ENCODE results near the gene EEFSEC.

EEFSEC gene

DNA sequence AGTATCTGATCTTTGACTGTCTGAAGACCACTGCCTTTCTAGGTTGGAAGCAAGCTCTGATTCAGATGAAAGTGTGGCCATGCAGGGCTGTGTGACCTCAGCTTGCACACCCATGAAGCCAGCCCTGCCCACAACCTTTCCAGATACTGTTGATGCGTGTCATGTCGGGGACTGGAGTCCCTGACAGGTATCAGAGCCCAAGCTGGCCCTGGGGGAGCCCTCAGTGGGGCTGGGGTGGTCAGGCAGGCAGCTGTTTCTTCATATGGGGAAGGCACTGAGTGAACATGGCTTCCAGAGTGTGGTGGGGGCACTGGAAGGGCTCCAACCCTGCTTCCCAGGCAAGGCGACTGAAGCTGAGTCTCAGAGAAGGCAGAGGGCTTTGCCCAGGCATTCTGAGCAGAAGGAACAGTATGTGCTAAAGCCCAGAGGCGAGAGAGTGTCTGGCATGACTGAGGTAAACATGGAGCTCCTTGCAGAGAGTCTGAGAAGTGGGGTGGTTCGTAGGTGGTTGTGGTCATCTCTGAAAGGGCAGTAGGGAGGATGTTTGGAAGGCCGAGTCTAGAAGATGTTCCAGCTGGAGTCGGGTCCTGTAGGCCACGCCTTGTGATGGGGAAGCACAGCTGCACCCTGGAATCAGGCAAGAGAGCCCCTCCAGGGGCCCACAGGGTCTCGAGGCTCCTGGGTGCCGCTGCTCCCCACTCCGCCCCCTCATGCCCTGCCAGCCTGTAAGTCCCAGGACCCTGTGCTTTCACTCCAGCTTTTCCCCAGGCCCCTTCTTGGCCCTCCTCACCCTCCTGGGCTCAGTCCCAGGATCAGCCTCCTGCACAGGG lies 122.2 kb downstream of the EEFSEC start:
- no peak for FAIRE-seq

DNA sequence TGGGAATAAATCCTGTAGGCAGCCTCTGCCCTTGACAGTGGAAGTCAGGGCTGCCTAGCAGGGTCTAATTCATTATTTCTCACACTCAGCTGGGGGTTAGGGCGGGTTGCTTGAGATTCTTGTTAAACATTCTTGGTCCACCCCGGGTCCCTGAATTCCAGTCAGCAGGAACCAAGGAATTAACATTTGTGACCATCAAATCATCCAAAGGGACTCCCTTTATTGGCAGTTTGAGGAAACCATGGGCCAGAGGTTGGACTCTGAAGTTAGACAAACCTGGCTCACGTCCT lies 122.8 kb downstream of the EEFSEC start:
- FAIRE-seq, result no peak

DNA sequence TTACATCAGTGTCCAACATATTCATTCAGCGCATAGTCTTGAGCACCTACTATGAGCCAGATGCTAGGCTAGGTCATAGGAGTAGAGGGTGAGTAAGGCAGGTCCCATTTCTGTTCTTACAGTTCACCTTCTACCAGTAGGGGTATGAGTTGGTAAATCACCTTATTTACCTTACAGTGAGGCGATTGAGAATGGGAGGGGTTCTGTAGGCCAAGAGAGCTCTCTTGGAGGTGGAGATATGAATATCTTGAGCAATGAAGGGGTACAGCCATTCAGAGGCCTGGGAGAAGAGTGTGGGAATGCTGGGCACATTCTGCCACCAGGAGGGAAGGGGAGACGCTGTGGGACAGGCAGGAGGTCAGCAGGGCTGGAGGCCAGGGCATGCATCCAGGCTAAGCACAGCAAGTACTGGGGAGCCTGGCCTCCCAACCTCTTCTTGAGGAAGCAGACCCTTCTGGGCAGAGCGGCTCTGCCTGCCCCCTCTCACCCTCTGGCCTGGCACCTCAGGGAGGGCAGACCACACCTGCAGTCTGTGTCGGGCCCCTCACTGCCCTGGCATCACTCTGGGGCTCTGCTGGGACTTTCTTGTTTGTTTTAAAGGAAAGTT lies 123.4 kb downstream of the EEFSEC start:
- no peak for FAIRE-seq

DNA sequence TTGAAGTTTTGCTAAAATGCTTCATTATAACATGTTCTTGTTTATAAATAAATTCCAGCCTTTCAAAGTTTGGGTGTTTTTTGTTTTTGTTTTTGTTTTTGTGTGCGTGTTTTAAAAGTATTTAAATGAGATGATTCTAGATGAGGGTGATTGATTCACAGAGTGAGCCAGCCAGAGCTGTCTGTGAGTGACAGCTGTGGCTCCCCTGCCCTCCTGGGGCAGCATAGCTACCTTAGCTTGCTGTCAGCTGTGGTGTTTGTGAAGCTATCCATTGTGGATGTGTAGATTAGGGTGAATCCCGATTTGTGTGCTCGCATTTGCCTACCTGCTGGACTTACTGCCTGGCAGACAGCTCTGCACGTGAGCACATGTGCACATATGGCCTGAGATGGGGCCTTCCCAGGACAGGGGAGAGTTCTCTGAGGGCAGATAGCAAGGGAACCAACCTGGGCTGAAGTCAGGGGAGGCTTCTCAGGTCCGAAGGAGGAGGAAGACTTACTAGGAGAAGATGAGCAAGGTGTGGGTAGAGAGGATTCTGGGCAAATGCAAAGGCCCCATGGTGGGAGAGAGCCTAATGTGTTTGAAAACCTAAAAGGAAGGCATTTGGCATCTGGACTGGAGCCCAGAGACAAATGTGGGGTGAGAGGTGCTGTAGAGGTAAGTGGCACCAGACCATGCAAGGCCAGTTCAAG lies 124.2 kb downstream of the EEFSEC start:
- no peak for FAIRE-seq

DNA sequence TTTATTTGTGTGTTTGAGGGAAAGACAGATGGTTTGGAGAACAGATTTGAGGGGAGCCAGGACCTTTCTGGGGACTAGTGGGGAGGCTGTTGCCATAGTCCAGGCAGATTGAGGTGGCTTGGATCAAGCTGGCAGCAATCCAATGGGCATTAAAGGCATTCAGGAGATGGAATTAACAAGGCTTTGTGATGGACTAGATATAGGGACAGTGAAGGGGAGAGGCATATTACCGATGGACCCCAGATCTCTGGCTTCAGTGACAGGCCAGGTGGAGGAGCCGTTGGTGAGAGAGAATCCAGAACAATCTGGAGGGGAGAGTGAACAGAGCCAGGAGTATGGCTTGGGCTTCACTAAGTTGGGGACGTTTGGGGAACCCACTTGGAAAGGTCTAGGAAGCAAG lies 124.8 kb downstream of the EEFSEC start:
- FAIRE-seq, result no peak

DNA sequence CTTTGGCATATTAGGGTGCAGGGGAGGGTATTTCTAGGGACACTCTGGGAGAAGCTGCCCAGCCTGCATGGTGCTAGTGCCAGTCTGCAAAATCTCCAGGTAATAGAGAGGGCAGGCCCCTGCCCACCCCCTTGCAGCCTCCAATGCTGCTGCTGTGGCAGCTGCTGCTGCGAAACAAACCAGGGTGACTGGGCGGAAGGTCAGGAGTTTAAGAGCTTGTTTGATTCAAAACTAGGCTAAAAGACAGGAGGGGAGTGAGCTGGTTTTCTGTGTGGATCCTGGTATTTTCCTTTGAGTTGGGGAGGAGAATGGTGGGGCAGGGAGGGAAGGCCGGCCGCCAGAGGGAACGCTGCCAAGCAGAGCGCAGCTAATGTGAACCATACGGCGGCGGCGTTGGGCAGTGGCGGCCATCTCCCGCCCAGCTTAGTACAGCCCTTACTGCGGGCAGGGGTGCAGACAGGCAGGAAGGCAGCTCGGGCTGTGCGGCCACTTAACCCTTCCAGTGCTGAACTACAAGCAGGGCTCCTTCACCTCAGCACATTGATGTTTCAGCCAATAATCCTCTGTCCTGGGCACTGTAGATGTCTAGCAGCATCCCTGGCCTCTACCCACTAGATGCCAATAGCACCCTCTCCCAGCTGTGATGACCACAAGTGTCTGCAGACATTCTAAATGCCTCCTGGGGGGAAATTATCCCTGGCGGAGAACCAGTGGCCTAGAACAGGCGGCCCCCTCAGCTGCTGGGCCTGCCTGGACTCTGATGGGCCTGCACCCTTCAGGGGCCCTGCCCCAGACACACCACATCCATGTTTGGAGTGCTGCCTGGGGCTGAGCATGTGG lies 125.7 kb downstream of the EEFSEC start:
- no peak for FAIRE-seq

DNA sequence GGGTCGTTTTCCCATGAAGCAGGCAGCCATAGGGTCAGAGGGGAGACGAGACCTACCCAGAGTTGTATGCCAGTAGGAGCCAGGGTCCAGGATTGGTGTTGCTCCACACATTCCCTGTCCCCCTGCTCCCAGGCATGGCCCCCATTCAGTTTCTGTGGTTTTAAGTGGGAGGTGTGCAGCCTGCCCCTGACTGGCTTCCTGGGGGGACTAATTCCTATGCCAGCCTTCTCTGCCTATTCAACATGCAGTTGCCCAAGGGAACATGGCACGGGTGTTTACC lies 126.3 kb downstream of the EEFSEC start:
- FAIRE-seq, result no peak

DNA sequence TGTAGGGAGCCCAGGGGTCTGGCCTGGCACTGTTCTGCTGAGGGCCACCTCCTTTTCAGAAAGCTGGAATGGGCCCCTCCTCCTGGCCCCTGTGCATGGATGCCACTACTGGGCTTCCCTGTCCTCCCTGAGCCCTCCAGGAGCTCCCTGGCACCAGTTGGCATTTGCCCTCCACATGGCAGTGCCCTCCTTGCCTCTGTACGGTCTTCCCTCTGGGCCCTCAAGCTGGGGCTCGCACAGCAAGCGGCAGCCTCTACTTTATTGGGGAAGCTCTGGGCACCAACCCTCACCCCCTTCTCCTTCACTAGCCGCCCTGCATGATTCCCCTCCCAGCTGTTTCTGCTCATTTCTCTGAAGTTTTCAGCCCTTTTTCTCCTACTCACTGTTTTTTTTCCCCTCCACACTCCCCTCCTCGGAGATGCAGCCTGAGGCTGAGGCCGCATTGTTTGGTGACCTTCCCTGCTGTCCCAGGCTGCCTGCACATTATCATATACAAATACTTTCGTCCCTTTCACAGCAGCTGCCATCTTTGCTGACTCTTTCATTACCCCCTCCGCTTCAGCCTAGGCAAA lies 127.3 kb downstream of the EEFSEC start:
- no peak for FAIRE-seq

DNA sequence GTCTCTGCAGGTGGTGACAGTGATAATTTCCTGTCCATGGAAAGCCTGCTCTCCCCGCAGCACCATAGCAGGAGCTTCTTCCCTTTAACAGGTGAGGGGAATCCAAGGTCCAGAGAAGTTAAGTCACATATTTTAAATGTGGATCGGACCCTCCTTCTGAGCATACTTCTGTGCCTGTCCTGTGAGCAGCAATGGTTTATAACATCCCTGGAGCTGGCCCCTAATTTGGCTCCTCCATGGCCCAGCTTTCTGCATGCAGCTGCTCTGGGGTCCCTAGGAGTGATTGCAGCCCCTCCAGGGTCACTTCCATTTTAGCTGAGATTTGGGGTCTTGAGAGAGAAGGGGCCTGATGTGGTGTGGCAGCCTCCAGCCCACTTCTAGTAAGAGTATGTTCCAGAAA lies 127.8 kb downstream of the EEFSEC start:
- FAIRE-seq, result no peak

DNA sequence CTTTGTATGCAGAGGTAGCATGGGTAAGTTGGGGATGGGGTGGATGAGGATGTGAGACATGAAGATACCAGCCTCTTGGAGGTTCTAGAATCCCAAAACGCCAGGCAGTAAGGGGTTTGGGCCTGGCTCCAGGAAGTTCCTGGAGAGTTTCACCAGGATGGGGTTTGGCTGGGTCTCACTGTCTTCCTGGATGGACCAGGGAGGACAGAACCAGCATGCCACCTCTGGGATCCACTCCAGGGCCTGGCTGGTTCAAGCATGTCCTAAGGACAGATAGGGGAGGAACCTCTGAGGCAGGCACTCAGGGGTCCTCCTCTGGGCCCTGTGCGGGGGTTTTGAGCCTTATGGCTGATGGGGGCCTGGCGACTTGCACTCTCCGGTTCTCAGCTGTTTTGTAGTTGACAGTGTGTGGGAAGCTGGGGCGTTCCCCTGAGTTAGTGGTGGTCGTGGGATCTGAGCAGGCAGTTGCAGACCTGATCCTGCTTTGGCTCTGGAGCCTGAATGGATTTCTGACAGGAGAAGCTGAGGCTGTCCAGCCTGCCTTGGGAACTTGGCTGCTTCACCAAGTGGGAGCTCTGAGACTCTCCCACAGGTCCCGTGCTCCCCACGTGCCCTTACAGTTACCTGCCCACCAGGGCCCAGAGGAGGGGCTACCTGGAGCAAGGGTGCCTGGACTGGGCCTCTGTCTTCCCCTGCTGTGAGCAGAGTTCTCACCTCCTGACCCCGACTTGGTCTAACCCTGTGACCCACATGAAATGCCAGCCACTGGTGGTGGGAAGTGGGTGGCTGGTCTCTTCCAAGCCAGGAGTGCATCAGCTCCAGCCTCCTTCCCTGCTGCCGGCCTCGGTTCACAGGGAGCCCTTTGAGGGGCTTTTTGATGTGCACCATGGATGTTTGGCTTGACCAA lies 128.4 kb downstream of the EEFSEC start:
- FAIRE-seq, result no peak

DNA sequence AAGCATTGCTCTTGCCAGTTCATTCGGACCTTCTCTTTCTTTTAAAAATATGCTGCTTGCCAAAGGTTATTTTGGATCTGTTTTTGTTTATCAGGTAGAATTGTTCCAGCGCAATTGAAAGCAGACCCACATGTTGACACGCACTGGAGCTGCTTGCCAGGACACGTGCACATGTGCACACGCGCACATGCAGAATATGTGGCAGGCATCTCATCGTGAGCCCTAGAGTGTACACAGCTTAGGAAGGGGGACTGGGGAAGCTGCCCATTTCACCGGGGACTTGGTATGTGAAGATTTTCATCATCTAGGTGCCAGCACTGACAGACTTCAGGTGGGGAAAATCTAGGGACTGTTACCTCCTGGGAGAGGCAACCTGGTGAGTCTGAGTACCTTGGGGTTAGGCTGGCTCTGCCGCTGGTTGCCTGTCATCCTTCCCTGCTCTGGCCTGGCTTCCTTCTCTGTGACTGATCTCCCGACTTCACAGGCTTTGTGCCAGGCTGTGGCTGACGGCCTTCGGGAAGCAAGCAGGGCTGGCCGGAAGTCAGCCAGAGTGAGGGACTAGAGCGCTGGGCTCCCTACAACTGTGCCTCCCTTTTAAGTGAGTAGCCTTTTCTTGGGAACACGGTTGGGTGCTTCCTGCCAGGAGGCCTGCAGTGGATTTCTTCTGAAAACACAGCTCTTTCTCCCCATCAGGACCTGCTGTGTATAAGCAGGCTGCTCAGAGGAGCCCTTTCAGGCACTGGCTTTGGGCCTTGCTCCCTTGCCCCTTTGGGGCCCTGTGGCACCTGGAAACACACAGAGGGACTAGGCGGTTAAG lies 129.3 kb downstream of the EEFSEC start:
- no peak for FAIRE-seq

DNA sequence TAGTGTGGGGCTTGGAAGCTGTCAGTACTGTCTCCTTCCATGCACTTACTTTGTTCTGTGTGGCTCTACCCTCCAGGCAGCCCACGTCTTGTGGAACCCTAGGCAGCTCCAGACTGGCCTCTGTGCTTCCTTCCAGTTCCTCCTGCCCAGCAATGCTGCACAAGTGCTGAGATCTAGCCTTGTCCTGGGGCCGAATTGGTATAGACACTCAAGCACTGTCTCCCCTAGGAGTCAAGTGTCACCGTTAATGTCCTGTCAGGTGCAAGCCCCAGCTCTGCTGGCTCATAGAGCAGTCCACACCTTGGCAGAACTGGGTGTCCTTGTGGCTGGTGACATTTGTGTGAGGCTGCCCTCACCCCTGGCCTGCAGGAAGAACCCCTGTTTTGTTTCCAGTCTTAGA lies 130.1 kb downstream of the EEFSEC start:
- no peak for FAIRE-seq

DNA sequence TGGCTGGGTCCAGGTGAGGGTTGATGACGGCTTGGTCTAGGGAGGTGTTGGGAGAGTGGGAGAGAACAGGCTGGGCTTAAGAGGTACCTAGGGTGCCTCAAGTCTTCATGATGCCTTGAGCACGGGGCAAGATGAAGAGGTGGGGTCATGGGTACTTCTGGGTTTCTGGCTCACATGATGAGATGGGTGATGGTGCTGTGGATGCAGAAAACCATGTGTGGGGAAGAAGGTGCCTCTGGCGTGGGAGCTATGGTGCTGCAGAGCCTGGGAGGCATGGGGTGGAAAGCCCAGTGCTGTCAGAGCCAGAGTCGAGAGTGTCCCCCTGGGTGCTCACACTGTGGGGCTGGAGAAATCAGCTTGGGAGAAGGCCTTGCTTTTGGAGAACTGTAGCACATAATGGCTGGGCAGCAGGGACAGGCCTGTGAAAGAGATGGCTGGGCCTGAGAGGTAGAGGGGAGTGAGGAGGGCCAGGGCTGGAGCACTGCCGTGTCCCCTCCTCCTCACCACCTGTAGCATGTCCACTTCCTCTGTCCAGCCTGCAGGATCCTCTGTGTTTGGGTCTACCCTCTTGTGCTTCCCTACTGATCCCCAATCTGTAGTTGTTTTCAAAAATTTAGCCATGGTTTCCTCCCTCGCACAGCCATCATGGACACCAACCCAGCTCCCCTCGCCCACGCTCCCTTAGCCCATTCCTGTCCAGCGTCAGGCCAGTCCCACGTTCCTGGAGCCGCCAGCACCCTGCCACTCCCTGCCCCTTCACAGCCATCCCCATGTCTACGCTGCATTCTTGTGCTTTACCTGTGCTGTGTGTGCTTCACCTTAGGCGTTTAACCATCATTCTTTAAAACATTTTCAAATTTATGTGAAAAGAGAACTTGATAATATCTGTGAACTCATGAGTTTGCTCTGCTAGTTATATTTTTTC lies 132.0 kb downstream of the EEFSEC start:
- no peak for FAIRE-seq

DNA sequence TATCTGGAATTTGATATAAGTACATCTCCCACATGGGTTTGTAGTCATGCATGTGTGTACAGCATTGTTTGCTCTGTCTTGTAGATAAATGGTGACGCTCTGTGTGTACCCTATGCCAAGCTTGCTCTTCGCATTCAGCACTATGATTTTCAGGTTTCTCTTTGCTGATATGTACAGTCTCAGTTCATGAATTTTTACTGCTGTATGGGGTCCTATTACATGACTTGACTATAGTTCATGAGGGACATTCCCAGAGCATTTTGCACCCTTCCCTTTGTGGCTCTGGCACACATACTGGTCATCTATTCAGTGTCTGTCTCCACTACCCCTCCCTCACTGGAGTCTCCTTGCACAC lies 132.7 kb downstream of the EEFSEC start:
- no peak for FAIRE-seq

DNA sequence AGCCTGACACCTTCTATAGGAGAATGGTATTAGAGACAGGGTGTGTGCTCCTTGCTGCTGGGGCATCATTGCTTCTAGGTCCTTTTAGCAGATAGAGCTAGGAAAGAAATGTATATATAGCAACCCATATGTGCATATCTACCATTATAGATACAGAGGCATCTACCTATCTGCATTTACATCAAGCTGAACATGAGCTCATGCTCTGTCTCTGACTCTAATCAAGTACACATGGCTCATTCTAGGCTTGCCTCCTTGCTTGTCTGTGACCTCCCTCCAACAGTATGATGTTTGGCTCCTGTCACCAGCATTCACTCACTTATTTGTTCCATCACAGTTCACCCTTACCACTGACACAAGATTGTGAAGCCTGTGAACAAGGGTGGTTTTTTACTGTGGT lies 133.4 kb downstream of the EEFSEC start:
- FAIRE-seq, result no peak

DNA sequence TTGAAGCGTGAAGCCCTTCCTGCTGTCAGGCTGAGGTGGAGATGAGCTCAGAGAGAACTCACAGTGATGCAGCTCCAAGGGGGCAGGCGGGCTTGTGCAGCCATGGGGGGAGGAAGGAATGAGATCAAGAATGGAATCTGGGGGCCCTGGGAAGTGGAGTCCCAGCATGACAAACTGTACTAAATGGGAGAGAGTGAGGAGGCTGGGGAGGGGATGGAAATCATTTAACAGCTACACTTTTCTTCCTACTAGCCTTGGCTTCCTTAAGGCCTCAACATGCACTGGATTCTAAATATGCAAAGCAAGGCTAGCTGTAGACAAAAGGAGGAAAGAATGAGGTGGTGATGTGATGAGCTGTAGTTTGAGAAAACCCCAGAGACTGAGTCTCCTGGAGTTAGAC lies 133.9 kb downstream of the EEFSEC start:
- no peak for FAIRE-seq

DNA sequence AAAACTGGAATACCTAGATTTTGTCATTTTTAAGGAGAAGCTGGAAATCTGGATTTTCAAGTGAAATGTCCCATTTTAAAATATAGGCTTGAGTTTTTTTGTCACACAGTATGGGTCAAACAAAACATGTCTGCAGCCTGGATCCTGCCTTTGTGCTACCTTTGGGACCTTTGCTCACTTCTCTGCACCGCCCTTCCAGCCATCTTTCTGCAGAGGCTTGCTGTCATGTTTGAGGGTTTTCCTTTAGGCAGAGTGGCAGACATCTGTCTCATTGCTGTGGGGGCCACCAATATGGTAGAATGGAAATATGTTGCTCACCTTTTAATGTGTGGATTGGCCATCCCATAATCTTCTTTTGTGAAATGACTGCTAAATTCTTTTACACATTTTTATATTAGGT lies 136.3 kb downstream of the EEFSEC start:
- no peak for FAIRE-seq

DNA sequence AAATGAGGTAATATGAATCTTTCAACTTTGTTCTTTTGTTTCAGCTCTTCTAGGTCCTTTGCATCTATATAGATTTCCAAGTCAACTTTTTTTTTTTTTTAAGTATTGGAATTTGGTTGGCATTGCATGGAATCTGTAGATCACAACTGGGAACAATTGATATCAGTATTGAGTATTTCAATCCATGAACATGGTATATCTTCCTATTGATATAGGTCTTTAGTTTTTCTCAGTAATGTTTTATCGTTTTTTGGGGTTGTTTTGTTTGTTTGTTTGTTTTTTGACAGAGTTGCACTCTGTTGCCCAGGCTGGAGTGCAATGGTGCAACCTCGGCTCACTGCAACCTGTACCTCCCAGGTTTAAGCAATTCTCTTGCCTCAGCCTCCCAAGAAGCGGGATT lies 137.2 kb downstream of the EEFSEC start:
- no peak for FAIRE-seq

DNA sequence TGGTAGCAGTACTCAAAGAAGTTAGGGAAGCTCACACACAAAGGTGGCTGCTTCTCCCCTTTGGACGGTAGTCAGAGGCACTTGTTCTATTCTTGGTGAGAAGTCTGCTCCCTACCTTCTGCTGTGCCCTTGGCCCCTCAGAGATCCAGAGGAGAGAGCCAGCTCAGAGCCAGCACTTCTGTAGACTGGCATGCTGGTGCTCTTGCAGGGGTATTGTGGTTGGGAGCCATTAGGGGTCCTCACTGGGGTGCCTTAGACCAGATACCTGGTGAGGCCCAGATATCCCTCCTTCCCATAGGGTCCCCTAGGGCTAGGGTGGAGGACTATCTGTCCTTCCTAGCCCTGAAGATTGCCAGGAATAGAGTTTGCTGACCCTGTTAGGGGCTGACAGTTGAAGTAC lies 140.6 kb downstream of the EEFSEC start:
- FAIRE-seq, result no peak

DNA sequence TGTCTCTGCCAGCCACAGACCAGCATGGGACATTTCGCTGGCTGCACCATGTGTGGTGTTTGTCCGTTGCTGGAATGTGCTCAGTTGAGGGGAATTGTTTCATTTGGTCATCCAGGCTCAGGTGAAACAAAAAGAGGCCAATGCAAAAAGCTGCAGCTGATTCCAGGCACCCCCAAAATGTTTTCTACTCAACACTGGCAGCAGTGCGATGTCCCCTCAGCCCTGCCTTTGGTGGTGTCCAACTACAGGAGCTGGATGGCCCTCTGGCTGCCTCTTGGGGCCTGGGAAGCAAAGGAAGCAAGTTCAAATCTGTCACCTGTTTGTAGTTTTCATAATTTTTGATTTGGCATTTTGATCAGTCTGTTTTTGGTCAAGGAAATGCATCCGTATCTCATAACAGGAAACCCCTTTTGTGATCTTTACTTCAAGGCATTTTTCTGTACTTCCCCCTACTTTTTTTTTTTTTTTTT lies 141.8 kb downstream of the EEFSEC start:
- no peak for FAIRE-seq
